ENCODE data around the gene ETF1. TPM values are rescaled to one million over a fixed set of nuclear protein-coding genes. Genes with fewer than 3 reads are reported as not detected.

Gene ETF1
- total and polyA plus RNA-seq, 8 donors, result 68.9 to 112 (median 80.0) TPM

DNA sequence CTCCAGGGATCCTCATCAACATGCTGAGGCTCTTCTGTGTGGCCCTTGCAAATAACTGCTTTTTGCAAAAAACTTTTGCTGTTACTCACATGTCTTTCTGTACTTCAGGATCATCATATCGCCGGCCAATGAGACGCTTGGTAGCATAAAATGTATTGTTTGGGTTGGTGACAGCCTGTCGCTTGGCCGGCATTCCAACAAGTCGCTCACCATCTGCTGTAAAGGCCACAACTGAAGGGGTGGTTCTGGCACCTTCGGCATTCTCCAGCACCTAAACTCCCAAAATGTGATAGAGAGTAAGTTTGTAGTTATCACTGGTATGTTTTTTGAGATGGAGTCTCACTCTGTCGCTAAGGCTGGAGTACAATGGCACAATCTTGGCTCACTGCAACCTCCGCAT, 27.8 kb upstream of the ETF1 start:
- no peak for DNase-seq
- Histone ChIP-seq H3K27ac (no peak overlapping the region), H3K4me1 (peaks cover 11 to 19% of the 10 kb centered on the region in 2 donors), H3K36me3 (peaks cover 0 to 77% of the 10 kb centered on the region in 2 donors), H3K27me3 (no peaks in the 10 kb centered on the region), H3K4me3 (no peak overlapping the region), H3K9me3 (no peaks in the 10 kb centered on the region)
- no peak for TF ChIP-seq CTCF (IDR thresholded peaks at IDR 0.05)
- intact Hi-C loops (cut with DNase I), result no loop called here
- no peak for ATAC-seq

- peaks cover 10 to 19% of the 10 kb centered on the region in 2 donors for H3K4me1 ChIP-seq
- H3K27me3 ChIP-seq, result no peaks in the 10 kb centered on the region
- H3K4me3 ChIP-seq, result no peak overlapping the region
- TF ChIP-seq CTCF (IDR thresholded peaks at IDR 0.05), result no peak
- intact Hi-C loops (cut with DNase I), result no loop called here
- ATAC-seq (no peak), DNase-seq (no peak)
- no peaks in the 10 kb centered on the region for H3K9me3 ChIP-seq
- peaks cover 0 to 88% of the 10 kb centered on the region in 2 donors for H3K36me3 ChIP-seq
- no peak overlapping the region for H3K27ac ChIP-seq
Measured at GRCh38 chr5:138569782-138570181, 26.7 kb upstream of the ETF1 start.

GRCh38 chr5:138568061-138568824, 25.2 kb upstream of the ETF1 start:
- Histone ChIP-seq H3K27ac (no peak overlapping the region), H3K27me3 (no peaks in the 10 kb centered on the region), H3K4me3 (no peak overlapping the region), H3K36me3 (peaks cover 0 to 100% of the 10 kb centered on the region in 2 donors), H3K9me3 (no peaks in the 10 kb centered on the region), H3K4me1 (peaks cover 0 to 10% of the 10 kb centered on the region in 2 donors)
- ATAC-seq (no peak), DNase-seq (no peak)
- TF ChIP-seq CTCF (IDR thresholded peaks at IDR 0.05), result no peak
- intact Hi-C loops (cut with DNase I), result no loop called here

- H3K4me1 ChIP-seq, result peaks cover 0 to 7% of the 10 kb centered on the region in 2 donors
- no peak for ATAC-seq
- no peak overlapping the region for H3K27ac ChIP-seq
- DNase-seq, result no peak
- H3K9me3 ChIP-seq, result no peaks in the 10 kb centered on the region
- peaks cover 0 to 98% of the 10 kb centered on the region in 2 donors for H3K36me3 ChIP-seq
- H3K27me3 ChIP-seq, result no peaks in the 10 kb centered on the region
- H3K4me3 ChIP-seq, result no peak overlapping the region
- TF ChIP-seq CTCF (IDR thresholded peaks at IDR 0.05), result no peak
- intact Hi-C loops (cut with DNase I), result no loop called here
Measured at GRCh38 chr5:138566792-138567191, 23.8 kb upstream of the ETF1 start.

DNA sequence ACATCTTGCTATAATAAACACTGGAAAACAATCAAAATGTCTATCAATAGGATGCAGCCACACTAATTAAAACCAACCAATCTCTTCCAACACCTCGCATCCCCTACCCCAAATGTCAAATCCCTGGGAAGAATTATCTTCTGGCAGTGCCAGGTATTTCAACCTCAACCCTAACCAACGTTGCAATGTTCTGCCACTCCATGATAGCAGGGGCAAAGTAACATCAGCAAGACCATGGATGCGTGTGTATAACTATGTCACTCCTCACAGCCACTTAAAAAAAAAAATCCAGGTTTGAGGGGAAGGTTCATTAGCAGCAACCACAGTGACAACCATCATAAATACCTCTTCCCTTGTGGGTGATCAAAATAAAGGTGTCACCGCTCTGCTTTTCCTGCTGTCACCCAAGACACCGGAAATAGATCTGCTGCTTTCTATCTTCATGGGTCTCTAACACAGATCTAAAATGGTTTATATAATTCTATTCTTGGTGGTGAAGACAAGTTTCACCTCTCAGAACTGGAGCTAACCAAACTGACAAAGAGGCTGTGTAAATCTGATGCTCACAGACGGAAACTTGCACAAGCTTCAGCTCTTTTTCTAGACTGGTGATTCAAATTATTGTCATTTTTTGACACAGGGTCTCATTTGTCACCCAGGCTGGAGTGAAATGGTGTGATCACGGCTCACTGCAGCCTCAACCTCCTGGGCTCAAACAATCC, 22.2 kb upstream of the ETF1 start:
- H3K9me3 ChIP-seq, result no peaks in the 10 kb centered on the region
- H3K4me1 ChIP-seq, result peaks cover 0 to 7% of the 10 kb centered on the region in 2 donors
- TF ChIP-seq CTCF (IDR thresholded peaks at IDR 0.05), result no peak
- DNase-seq (no peak), ATAC-seq (no peak)
- H3K27ac ChIP-seq, result no peak overlapping the region
- no peaks in the 10 kb centered on the region for H3K27me3 ChIP-seq
- H3K4me3 ChIP-seq, result no peak overlapping the region
- peaks cover 0 to 98% of the 10 kb centered on the region in 2 donors for H3K36me3 ChIP-seq
- intact Hi-C loops (cut with DNase I), result no loop called here

Data from left lung (tissue), 10 donors.